Brain pericyte (primary cell): Measurements from ENCODE around the gene CIRBP.

Source experiments
- DNase-seq: peaks from one replicate; pipeline ENCODE4 v3.0.0-alpha.2; 2012; ENCODE audit warnings: low read depth, low spot score

Gene CIRBP

DNA sequence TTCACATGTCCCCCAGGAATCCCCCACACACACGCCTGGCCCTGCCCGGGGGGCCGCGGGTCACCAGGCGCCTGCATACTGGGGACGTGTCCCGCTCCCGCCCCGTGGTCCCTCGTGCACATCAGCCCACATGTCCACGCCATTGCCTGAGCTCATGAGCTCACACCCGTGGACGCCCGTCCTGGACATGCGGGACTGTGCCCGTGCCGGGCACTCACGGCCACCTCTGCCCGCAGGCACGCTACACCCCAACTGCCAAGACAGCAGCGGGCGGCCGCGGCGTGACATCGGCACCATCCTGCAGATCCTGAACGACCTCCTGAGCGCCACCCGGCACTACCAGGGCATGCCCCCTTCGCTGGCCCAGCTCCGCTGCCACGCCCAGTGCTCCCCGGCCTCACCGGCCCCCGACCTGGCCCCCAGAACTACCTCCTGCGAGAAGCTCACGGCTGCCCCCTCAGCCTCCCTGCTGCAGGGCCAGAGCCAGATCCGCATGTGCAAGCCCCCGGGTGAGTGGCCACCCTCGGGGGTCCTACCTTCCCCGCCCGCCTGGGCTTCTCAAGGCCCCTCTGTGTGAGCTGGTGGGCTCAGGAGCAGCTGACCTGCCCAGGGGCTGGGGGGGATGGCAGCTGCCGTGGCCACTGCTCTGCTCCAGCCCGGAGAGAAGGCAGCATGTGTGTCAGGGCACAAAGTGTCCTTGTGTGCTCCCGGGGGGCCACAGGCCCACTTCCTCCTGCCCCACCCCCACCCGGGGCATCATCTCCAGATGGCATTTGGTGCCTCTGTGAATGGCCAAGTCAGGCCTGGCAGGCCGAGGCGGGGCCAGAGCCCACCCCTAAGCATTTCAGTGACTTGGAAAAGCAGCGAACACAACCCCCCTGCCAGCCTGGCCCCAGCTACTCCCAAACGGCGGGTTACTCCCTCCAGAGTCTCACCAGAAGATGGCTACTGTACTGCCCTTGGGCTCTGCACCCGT, 13.7 kb upstream of the CIRBP start:
- DNase-seq = no peak

- no peak for DNase-seq
Measured at GRCh38 chr19:1256646-1257474, 12.3 kb upstream of the CIRBP start.

- no peak for DNase-seq
Measured at GRCh38 chr19:1257475-1258162, 11.5 kb upstream of the CIRBP start.

DNA sequence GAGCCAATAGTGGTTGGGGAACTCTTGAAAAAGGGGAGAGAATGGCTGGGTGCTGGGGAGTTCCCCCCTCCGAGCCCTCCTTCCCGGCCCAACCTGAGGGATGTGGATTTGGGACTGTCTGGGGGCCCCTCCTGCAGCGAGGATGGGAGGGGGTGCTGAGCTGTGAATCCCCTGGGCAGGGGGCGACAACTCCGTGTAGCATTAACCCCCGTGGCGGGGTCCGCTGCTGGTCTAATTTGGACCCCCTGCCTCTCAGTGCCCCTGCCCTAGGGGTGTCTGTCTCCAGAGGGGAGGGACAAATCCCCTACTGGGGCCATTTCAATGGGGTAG, 11.0 kb upstream of the CIRBP start:
- no peak for DNase-seq

DNA sequence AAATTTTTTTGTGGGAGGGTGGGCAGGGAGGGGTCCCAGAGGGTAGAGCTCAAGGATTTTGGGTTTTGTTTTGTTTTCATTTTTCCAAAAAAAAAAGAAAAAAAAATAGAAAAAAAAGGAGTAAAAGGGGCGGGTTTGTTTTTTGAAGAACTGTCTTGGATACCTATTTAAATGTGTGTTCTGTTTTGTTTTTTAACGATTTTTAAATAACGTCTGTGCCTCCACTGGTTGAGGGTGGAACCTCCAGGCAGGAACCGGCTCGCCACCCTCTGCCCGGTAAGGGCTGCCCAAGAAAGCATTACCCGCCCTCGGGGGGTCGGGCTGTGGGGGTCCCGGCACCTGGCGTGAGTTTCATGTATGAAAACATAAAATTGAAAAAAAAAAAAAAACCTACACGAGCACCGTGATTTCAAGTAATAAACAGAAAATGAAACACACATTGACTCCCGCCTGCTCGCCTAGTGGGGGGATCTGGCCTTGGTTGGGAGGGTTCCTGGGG, 10.4 kb upstream of the CIRBP start:
- DNase-seq = no peak

DNA sequence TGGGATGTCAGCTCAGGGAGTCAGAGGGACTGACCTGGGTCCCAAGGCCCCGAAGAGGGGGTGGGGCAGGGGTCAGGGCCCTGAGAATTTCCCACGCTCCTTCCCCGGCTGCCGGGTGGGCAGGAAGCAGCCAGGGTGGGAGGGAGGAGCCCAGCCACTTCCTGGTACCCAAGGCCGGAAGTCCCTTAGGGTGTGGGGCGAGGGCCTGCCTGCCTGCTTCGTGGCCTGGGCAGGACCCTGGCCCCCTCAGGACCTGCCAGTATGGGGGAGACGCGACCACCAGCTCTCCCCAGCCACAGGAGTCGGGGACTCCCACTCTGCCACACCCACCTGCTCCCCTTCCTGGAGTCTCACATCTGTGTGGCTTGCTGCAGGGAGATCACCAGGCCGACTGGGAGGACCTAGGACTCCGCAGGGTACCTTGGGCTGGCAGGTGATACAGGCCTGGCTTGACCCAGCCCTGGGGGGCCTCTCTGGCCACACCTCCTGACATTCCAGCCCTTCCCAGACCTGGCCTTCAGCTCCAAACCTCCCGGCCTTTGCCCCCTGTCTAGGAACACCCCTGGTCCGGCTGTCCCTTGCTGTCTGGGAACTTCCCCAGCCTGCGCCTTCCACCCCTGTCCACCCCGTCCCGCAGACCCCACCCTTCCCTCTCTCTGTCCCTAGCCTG, 9.8 kb upstream of the CIRBP start:
- DNase-seq = no peak

DNA sequence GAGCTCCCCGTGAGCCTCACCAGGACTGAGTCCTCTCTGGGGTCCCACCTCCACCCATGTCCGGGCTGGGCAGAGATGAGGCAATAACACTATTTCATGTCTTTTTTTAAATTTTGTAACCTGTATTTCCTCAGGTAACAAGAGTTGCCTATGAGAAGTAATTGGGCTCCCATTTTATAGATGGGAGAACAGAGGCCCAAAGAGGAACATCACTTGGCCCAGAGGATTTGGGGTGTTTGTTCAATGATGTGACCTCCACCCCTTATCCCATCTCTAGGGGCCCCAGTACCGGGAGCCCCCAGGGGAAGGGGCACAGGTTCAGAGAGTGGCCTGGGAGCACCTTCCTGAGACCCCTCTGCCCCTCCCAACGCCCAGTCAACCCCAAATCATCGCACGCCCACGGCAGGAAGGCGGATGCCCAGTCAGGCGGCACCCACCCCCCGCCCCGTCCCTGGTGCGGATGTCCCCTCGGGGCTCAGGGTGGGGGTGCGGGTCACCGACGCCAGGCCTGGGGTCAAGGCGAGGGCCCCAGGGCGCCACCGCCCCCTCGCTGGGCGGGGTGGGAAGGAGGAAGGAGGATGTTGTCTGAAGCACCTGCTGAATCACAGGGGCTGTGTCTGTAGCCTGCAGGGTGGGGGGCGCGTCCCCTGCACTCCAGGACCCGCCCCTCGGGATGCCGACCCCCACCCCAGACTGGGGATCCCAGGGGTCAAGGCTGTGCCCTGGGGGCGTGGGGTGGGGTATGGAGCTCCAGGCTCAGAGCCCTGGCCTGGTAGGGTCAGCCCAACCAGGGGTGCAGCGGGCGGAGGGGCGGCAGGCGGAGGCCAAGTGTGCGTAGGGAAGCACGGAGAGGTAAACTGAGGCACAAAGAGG, 9.0 kb upstream of the CIRBP start:
- no peak for DNase-seq

DNA sequence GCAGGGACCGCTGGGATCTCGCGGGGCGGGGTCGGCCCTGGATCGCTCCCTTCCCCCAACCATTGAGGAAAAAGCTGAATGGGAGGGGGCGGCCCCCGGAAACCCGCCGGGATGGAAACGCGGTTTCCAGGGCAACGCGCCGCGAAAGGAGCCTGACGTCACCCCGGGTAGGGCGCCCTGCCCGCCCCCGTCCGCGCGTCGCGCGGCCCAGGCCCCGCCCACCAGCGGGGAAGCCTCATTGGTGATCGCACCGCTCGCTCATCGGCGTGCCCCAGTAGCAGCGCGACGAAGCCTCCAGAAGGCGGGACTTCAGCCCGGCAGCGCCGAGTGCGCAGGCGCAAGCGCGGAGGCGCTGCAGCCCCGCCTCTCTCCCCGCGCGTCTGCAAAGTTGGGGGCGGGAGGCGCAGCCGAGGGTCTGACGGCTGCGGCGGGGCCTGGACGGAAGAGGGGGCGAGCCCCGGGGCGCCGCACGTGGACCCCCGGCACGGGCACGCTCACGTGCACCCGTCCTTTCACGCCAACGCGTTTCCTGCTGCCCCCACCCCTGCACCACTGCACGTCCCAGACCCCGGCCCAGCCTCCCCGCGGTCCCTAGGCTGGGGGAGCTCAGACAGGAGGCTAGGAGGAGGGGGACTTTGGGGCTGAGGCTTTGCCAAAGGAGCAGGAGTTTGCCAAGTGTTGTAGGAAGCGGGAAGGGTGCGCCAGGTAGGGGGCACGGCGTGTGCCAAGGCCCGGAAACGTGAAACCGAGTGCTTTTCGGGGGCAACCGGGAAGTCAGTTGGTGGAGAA, 8.2 kb upstream of the CIRBP start:
- DNase-seq = peak; percentile 87

DNA sequence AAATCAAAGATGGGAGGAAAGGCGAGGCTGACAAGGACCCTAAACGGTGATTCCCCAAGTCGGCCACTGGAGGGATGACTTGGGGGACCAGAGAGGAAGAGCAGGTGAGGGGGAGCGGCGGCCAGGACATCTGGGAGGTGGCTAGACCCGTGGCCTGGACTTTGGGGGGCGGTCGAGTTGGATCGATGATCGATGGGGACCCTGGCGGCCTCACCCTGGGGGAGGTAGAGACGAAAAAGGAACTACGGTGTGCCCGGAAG, 7.7 kb upstream of the CIRBP start:
- no peak for DNase-seq

- DNase-seq = no peak
Measured at GRCh38 chr19:1261798-1262622, 7.1 kb upstream of the CIRBP start.

DNA sequence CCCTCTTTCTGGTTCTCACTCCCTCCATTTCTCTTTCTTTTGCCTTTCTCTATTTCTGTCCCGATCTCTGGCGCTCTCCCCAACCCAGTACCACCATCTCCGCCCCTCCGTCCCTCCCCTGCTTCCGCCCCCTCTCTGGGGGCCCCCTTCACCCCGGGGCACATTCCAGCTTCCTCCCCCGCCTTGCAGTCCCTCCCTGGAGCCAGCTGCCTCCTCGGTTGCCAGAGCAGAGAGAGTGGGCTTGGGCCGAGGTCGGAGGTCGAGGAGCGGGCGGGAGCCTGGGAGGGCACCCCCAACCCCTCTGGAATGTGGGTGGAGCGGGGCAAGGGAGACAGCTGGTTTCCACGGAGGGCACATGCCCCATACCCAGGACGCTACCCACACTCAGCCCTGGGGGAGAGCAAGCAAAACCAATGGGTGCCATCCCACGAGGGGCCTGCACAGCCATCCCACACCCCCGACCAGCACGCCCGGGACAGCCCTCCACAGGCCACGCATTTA, 6.5 kb upstream of the CIRBP start:
- DNase-seq = no peak

DNA sequence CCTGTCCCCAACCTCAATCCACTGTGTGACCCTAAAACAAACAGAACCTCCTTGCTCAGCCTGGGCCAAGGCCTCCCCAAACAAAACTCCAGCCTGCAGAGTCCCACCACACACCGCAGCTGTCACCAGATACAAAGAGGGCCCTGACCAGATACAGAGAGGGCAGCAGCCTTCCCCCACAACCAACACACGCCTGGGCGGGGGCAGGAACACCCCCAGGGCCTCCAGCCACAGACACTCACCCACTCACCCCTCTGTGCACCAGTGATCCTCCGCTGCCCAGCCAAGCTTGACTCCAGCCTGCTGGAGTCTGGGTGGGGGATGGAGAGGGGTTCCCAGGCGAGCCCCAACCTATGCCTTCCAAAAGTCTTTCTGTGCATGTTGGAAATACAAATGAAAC, 5.9 kb upstream of the CIRBP start:
- no peak for DNase-seq

DNA sequence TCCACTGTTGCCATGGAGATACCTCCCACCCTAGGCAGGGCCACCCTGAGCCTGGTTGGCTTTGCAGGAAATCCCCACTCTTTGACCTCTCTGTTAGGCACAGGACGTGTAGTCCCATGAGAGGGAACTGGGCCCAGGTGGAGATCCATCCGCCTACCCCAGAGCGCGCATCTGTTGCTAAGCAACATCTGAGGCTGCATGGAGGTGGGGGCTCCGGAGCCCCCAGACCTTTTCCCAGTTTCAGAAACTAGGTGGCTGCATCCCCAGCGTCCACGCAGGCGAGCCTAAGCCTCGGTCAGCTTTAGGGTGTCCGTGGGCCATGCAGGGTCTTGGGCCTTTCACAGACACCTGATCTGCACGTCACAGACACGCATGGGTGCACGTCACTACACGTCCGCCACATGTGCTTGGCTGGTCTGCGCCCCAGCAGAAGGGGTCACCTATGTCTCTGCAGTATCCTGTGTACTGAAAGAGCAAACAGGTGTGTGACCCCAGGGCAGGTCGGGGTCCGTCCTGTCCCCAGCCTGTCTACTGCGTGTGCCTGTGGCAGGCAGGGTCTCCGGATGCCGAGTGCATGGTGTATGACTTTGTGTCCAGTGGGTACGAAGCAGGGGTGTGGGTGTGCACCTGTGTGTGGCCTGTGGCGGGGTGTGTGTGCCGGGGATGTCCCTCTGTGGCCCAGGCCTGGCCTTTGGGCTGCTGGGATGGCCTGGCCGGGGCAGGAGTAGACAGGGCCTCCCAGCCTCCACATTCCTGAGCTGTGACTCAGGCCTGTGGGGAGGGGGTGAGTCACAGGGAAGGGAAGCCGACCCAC, 4.1 kb upstream of the CIRBP start:
- no peak for DNase-seq

DNA sequence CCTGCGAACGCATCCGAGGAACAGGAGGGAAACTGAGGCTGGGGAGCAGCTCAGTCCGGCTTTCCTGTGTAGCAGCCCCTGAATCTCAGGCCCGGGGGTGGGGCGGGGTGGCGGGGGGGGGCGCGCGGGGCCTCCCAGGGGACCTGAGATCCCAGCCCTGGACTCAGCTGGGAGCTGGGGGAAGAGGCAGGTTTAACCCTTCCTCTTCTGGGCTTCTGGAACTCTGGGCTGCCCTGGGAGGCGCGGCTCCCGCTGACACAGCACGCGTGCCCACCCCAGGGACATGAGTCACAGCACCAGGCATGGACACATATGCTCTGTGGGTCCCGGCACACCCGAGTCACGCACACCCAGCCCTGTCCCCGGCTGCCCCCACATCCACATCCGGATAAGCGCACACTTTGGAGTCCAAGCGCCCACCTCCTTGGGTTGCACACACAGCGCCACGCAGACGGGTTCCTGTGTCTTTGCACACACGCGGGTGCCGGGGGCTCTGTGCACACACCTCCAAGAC, 3.5 kb upstream of the CIRBP start:
- DNase-seq = no peak

- DNase-seq = no peak
Measured at GRCh38 chr19:1266129-1266915, 2.8 kb upstream of the CIRBP start.

DNA sequence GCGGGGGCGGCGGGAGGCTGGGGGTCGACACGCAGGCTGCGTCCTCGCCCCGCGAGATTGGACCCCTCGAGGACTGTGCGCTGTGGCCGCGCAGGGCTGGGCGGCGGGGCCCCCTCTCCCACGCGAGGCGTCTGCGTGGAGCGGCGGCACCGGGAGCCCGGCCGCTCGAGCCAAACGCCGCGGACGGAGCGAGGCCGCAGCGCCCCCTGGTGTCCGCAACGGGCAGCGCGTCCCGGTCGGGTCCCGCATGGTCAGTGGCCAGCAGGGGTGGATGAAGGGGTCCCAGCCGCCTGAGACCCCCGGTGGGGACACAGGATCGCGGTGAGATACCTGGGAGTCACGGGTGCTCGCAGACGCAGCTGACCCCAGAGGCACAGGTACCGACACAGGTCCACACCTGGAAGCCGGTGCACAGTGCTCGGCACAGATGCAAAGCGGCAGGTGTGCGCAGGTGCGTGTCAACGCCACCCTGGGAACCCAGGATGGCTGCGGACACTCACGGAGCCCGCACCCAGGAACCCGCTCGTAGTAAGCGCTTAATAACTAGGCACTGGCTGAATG, 2.1 kb upstream of the CIRBP start:
- DNase-seq = no peak
